BLaER1 (cell line): ENCODE data around the gene STIM1.
A peak's percentile ranks its signal among the peaks of the same experiment; 100 is the strongest.

Source experiments
- H3K27ac ChIP-seq: shearing (Covaris generic); formaldehyde crosslinking; 2 replicates; pipeline ENCODE4 v1.8.1; 2022
- H3K27me3 ChIP-seq: shearing (Covaris generic); formaldehyde crosslinking; 2 replicates; pipeline ENCODE4 v1.8.1; 2022
- H3K36me3 ChIP-seq: shearing (Covaris generic); formaldehyde crosslinking; 2 replicates; pipeline ENCODE4 v1.8.1; 2022
- H3K4me1 ChIP-seq: shearing (Covaris generic); formaldehyde crosslinking; 2 replicates; pipeline ENCODE4 v1.8.1; 2022
- H3K4me2 ChIP-seq: shearing (Covaris generic); formaldehyde crosslinking; 2 replicates; pipeline ENCODE4 v1.8.1; 2022
- H3K4me3 ChIP-seq: shearing (Covaris generic); formaldehyde crosslinking; 2 replicates; pipeline ENCODE4 v1.8.1; 2022
- H3K9ac ChIP-seq: shearing (Covaris generic); formaldehyde crosslinking; 2 replicates; pipeline ENCODE4 v1.8.1; 2022
- H3K9me3 ChIP-seq: shearing (Covaris generic); formaldehyde crosslinking; 2 replicates; pipeline ENCODE4 v1.8.1; 2022
- H4K20me1 ChIP-seq: shearing (Covaris generic); formaldehyde crosslinking; 2 replicates; pipeline ENCODE4 v1.8.1; 2022
- Cebpa-rat ChIP-seq: shearing (Covaris generic); IDR thresholded peaks from 2 replicates; pipeline ENCODE4 v1.8.1; 2022

STIM1 gene

GRCh38 chr11:3939211-3939610 is 83.7 kb downstream of the STIM1 start:
- no peaks in the 10 kb centered on the region for H3K36me3 ChIP-seq
- no peaks in the 10 kb centered on the region for H4K20me1 ChIP-seq
- H3K4me2 ChIP-seq, result no peak overlapping the region
- no peak for TF ChIP-seq Cebpa-rat
- no peak overlapping the region for H3K27ac ChIP-seq
- no peak overlapping the region for H3K4me3 ChIP-seq
- H3K27me3 ChIP-seq, result no peaks in the 10 kb centered on the region
- no peak overlapping the region for H3K9ac ChIP-seq
- H3K4me1 ChIP-seq, result peaks cover 21% of the 10 kb centered on the region
- H3K9me3 ChIP-seq, result no peaks in the 10 kb centered on the region

- H3K9ac ChIP-seq, result no peak overlapping the region
- no peak overlapping the region for H3K4me2 ChIP-seq
- TF ChIP-seq Cebpa-rat, result no peak
- H3K9me3 ChIP-seq, result no peaks in the 10 kb centered on the region
- H3K27ac ChIP-seq, result no peak overlapping the region
- H3K4me3 ChIP-seq, result no peak overlapping the region
- no peaks in the 10 kb centered on the region for H4K20me1 ChIP-seq
- no peaks in the 10 kb centered on the region for H3K27me3 ChIP-seq
- H3K4me1 ChIP-seq, result peaks cover 26% of the 10 kb centered on the region
- H3K36me3 ChIP-seq, result no peaks in the 10 kb centered on the region
These were observed 84.3 kb downstream of the STIM1 start for GRCh38 chr11:3939651-3940190.

GRCh38 chr11:3942160-3942955 is 86.9 kb downstream of the STIM1 start:
- Histone ChIP-seq H3K27me3 (no peaks in the 10 kb centered on the region), H3K4me1 (peaks cover 44% of the 10 kb centered on the region), H3K4me2 (no peak overlapping the region; the same call in 1 of the 2 replicates)

GRCh38 chr11:3942956-3943497 is 87.6 kb downstream of the STIM1 start:
- no peak for TF ChIP-seq Cebpa-rat
- Histone ChIP-seq H4K20me1 (no peaks in the 10 kb centered on the region), H3K4me1 (peaks cover 51% of the 10 kb centered on the region), H3K4me2 (no peak overlapping the region), H3K27me3 (no peaks in the 10 kb centered on the region), H3K4me3 (no peak overlapping the region), H3K9ac (no peak overlapping the region), H3K27ac (no peak overlapping the region), H3K9me3 (no peaks in the 10 kb centered on the region), H3K36me3 (no peaks in the 10 kb centered on the region)

More at GRCh38 chr11:3942160-3942955, 86.9 kb downstream of the STIM1 start:
- H3K36me3 ChIP-seq, result no peaks in the 10 kb centered on the region
- no peak overlapping the region for H3K4me3 ChIP-seq
- H3K9ac ChIP-seq, result no peak overlapping the region
- no peak for TF ChIP-seq Cebpa-rat
- no peaks in the 10 kb centered on the region for H4K20me1 ChIP-seq
- no peaks in the 10 kb centered on the region for H3K9me3 ChIP-seq
- no peak overlapping the region for H3K27ac ChIP-seq

GRCh38 chr11:3944198-3944597 is 88.7 kb downstream of the STIM1 start:
- no peak overlapping the region for H3K9ac ChIP-seq
- no peak overlapping the region for H3K4me3 ChIP-seq
- H3K36me3 ChIP-seq, result no peaks in the 10 kb centered on the region
- H4K20me1 ChIP-seq, result no peaks in the 10 kb centered on the region
- H3K27ac ChIP-seq, result no peak overlapping the region
- peak overlapping the region; percentile 48 for H3K4me2 ChIP-seq
- H3K4me1 ChIP-seq, result peaks cover 62% of the 10 kb centered on the region
- H3K9me3 ChIP-seq, result no peaks in the 10 kb centered on the region
- H3K27me3 ChIP-seq, result no peaks in the 10 kb centered on the region
- no peak for TF ChIP-seq Cebpa-rat

GRCh38 chr11:3946455-3947017 is 91.1 kb downstream of the STIM1 start:
- Histone ChIP-seq H3K4me2 (peak overlapping the region; percentile 84), H3K4me3 (no peak overlapping the region; the same call in 1 of the 2 replicates), H3K36me3 (no peaks in the 10 kb centered on the region), H3K27ac (peak overlapping the region; percentile 61), H3K9ac (no peak overlapping the region; the same call in 1 of the 2 replicates), H3K27me3 (no peaks in the 10 kb centered on the region), H3K9me3 (no peaks in the 10 kb centered on the region), H3K4me1 (peaks cover 85% of the 10 kb centered on the region), H4K20me1 (no peaks in the 10 kb centered on the region)
- TF ChIP-seq Cebpa-rat, result no peak

GRCh38 chr11:3947061-3947460 is 91.6 kb downstream of the STIM1 start:
- Histone ChIP-seq H3K9me3 (no peaks in the 10 kb centered on the region), H3K36me3 (no peaks in the 10 kb centered on the region), H3K4me1 (peaks cover 85% of the 10 kb centered on the region), H3K4me3 (peak overlapping the region; percentile 13; the same call in 1 of the 2 replicates), H3K9ac (peak overlapping the region; percentile 1; the same call in 1 of the 2 replicates), H3K4me2 (peak overlapping the region; percentile 84), H3K27me3 (no peaks in the 10 kb centered on the region), H4K20me1 (no peaks in the 10 kb centered on the region), H3K27ac (peak overlapping the region; percentile 61)
- TF ChIP-seq Cebpa-rat, result no peak

GRCh38 chr11:3949125-3949524 is 93.7 kb downstream of the STIM1 start:
- no peaks in the 10 kb centered on the region for H4K20me1 ChIP-seq
- H3K27me3 ChIP-seq, result no peaks in the 10 kb centered on the region
- no peak overlapping the region for H3K9ac ChIP-seq
- no peaks in the 10 kb centered on the region for H3K36me3 ChIP-seq
- H3K9me3 ChIP-seq, result no peaks in the 10 kb centered on the region
- H3K4me3 ChIP-seq, result no peak overlapping the region
- no peak for TF ChIP-seq Cebpa-rat
- H3K4me2 ChIP-seq, result peak overlapping the region; percentile 84
- H3K4me1 ChIP-seq, result peaks cover 70% of the 10 kb centered on the region
- H3K27ac ChIP-seq, result no peak overlapping the region

GRCh38 chr11:3950996-3951660 is 95.7 kb downstream of the STIM1 start:
- H3K9me3 ChIP-seq, result no peaks in the 10 kb centered on the region
- H3K36me3 ChIP-seq, result no peaks in the 10 kb centered on the region
- H3K27me3 ChIP-seq, result no peaks in the 10 kb centered on the region
- H3K27ac ChIP-seq, result no peak overlapping the region
- H4K20me1 ChIP-seq, result no peaks in the 10 kb centered on the region
- H3K4me2 ChIP-seq, result peak overlapping the region; percentile 84
- H3K4me3 ChIP-seq, result no peak overlapping the region
- H3K4me1 ChIP-seq, result peaks cover 53% of the 10 kb centered on the region
- H3K9ac ChIP-seq, result no peak overlapping the region
- TF ChIP-seq Cebpa-rat, result no peak
